ENCODE measurements around the gene ERI3.

The ERI3 gene

DNA sequence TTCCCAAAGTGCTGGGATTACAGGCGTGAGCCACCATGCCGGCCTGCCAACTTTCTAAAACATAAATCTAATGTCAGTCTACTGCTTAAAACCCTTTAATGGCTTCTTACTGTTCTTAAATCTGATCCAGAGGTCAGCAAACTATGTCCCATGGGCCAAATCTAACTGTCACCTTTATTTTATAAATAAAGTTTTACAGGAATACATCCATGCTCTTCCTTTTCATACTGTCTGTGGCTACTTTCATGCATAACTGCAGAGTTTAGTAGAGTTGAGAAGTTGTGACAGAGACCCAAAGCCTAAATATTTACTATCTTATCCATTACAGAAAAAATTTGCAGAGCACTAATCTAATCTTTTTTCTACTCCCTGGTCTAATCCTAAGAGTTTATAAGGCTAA lies 3.8 kb downstream of the ERI3 start:
- DNase-seq (ENCODE audit: low read depth in 3 of 3, low spot score in 1 of 3), result no peak

GRCh38 chr1:44348061-44348485 lies 7.0 kb downstream of the ERI3 start:
- DNase-seq (ENCODE audit: low read depth in 3 of 3, low spot score in 1 of 3), result no peak

- DNase-seq (ENCODE audit: low read depth in 3 of 3, low spot score in 1 of 3), result no peak
Observed at GRCh38 chr1:44347280-44347679, 7.8 kb downstream of the ERI3 start.

- DNase-seq (ENCODE audit: low read depth in 3 of 3, low spot score in 1 of 3), result no peak
Observed at GRCh38 chr1:44346878-44347277, 8.2 kb downstream of the ERI3 start.

DNA sequence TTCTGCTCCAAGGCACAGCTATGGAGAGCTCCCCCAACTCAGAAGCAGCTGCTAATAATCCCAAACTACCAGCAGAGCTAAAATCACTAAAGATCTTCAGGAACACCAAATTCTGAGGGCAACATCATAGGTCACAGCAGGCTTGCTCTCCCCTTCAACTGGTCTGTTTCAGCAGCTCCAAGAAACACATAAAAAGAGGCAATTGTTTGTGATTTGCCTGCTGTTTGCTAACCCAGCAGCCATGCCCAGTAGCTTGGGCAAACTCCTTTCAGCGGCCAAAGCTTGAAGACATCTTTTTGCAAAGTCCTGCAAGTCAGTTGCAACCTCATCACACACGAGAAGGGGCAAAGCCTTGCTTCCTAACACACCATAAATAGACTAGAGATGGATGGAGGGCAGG lies 8.9 kb downstream of the ERI3 start:
- no peak for DNase-seq (ENCODE audit: low read depth in 3 of 3, low spot score in 1 of 3)

DNA sequence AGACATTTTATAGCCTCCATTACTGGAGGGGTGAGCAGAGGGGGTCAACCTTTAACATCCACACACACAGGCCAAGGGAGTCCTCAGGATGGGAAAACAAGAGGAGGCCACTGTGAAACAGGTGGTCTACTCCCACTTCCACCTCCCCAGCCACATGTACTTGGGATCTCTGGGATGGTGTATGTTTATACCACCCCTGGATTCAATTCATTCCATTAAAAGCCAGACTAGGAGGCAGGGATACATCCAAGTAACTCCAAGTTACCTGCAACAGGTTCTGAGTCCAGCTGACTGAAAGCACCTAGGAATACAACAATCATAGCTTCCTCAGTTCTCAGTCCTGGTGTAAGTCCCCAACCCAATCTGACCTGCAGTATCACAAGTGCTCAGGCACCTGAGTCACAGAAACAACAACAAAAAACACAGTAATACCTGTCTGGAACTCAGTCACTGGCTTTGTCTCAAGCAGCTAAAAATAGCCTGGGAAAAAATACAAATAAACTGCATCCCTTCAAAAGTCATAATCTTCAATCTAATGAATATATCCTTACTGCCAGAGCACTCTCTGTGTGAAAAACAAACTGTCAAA lies 9.8 kb downstream of the ERI3 start:
- DNase-seq (ENCODE audit: low read depth in 3 of 3, low spot score in 1 of 3), result no peak

- no peak for DNase-seq (ENCODE audit: low read depth in 3 of 3, low spot score in 1 of 3)
Observed at GRCh38 chr1:44339731-44340130, 15.3 kb downstream of the ERI3 start.

GRCh38 chr1:44338136-44338535 lies 16.9 kb downstream of the ERI3 start:
- no peak for DNase-seq (ENCODE audit: low read depth in 3 of 3, low spot score in 1 of 3)

DNA sequence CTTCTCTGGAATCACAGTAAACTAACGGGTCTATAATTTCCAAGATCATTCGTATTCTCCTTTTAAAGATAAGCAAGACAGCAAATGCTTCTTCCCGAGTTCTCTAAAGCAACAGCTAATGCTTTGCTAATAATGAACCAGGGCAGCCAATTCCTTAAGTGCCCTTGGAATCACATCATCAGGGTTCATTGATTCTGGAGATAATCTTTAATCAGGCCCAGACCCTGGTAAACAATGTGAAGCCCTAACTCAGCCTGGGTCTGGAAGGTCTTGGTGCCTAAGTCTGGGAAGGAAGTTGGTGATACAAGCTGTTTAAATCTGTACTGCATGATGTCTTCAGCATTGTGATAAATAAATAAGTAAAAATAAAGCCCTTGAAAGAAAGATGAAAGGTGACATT lies 18.4 kb downstream of the ERI3 start:
- no peak for DNase-seq (ENCODE audit: low read depth in 3 of 3, low spot score in 1 of 3)

DNA sequence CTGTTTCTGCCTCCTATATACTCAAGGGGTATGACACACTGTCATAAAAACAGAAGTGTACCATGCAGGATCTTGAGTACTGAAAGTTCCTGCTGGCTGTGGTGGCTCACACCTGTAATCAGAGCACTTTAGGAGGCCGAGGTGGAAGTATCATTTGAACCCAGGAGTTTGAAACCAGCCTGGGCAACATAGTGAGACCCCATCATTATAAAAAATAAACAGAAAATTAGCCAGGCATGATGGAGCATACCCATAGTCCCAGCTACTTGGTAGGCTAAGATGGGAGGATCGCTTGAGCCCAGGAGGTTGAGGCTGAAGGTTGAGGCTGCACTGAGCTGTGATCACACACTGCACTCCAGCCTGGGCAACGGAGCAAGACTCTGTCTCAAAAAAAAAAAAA lies 20.1 kb downstream of the ERI3 start:
- no peak for DNase-seq (ENCODE audit: low read depth in 3 of 3, low spot score in 1 of 3)

DNA sequence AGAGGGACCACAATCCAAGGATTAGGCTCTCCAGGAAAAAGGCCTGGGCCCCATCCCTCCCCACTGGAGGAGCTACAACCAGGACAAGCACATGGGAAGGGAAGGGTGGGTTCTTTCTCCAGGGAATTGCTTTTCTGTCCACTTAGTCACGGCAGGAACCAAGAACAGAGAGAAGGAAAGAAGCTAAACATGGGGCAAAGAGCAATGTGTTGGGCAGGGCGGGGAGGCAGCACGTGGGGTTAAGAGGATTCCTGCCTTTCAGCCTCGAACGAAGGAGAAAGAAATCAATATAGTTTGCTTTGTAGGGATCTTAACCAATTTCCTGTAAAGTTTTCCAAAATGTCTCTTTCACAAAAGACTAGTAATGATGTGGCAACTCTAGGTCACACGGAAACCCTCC lies 21.7 kb downstream of the ERI3 start:
- DNase-seq (ENCODE audit: low read depth in 3 of 3, low spot score in 1 of 3), result no peak

DNA sequence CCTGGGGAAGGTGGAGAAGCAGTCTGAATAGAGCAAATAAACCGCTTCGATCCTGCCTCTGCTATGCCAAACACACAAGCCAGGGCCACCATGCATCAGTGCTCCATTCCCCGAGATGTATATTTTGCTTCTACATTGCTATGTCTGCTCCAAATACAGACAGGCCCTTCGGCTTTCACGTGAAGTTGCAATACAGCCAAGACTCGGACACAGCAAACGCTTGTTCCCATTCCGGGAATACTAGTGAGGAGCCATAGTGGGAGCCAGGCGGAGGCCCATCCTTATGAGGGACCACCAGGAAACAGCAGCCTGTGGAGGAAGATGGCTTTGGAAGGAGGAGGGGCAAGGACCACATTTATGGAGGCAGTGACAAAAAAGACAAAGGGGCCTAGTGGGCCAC lies 22.6 kb downstream of the ERI3 start:
- DNase-seq (ENCODE audit: low read depth in 3 of 3, low spot score in 1 of 3), result no peak

- no peak for DNase-seq (ENCODE audit: low read depth in 3 of 3, low spot score in 1 of 3)
Observed at GRCh38 chr1:44330935-44331334, 24.1 kb downstream of the ERI3 start.

DNA sequence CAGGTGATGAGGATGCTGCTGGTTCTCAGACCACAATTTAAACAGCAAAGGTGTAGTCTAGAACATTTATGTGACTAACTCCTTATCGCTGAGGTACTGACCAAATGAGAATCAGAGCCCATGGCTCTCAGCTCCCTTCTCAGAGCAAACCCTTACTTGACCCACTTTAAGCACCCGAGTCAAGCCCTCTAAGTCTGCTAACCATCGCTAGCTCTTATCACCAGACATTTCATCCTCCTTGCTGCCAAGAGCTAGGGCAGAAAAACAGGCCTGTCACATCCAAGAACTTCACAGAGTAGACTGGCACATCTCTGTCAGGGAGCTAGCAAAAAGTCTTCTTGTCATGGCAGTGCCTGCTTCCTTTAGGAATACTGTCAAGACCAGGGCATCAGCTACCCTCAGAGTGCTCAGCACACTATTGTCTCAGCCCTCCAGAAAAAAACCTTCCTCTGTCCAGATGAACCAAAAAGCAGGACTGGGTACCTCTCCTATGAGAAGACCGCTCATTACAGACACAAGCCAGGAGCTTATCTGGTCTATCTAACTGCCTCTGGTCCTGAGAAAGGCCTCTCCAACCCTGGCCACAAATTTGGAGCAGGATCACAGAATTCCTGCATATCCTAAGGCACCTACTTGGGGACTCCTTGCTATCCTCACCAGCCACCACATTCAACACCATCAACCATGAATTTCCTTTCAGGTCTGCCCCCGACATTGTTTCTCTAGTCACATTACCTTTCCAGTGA lies 26.2 kb downstream of the ERI3 start:
- DNase-seq (ENCODE audit: low read depth in 3 of 3, low spot score in 1 of 3), result no peak

DNA sequence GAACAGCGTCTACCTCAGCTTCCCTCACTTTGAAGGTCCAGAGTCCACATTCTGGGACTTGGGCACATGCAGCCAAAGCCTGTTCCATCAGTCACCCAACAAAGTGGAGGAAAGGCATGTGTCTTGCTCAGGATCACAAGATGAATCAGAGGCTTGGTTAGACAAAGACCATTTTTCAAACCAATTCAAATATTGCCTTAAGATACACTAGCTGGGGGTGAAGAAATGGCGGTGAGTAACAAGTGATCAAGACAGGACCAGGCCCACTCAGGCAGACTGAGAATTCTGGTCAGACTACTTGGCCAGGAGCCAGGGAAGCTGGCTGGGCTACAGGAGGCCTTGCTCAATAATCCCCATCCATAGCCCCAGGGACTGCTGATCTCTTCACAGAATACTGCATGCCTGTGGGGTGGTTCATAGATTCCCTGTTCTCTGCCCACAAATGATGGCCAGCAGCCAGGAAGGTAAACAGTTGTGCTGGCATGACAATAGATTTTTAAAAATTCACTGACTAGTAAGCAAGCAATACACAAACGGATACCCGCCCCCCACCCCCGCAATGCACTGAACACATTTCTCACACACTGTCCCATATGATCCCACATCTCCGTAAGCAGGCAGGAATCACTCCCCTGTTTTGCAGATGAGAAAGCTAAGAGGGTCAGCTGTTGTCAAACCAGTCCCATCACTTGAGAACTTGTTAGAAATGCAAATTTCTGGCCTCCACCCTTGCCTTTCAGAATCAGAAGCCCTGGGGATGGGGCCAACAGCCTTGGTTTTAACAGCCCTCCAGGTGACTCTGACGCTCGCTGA lies 27.2 kb downstream of the ERI3 start:
- DNase-seq (ENCODE audit: low read depth in 3 of 3, low spot score in 1 of 3), result no peak

GRCh38 chr1:44326821-44327465 lies 28.1 kb downstream of the ERI3 start:
- no peak for DNase-seq (ENCODE audit: low read depth in 3 of 3, low spot score in 1 of 3)

DNA sequence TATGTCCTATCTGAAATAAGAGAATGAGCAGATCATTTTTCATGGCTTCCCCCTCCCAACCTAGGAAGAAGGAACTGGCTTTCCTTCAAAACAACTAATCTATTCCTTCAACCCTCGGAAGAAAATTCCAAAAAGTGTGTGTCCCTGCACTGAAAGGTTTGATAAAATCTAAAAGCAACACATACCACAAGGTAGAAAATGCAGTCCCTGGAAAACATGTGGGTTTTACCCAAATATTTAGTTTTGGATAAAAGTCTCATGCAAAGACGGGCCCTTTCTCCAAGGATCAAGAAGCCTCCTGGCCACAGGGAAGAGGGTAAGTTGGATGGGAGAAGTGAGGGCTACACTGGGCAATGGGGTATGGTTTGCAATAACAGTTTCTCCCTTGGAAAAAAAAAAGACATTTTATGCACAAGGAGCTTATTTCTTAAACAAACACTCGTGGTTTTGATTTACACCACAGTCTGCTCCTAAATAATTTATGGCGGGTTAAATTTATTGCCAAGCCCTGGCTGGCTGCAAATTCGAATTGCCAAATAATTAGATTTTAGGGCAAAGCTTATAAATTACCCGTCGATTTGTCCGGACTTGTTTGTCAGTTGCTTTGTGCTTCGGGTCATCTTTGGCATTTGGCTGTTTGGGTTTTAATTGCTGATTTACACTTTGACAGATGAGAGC lies 28.9 kb downstream of the ERI3 start:
- DNase-seq (ENCODE audit: low read depth in 3 of 3, low spot score in 1 of 3), result no peak

GRCh38 chr1:44323947-44324346 lies 31.1 kb downstream of the ERI3 start:
- no peak for DNase-seq (ENCODE audit: low read depth in 3 of 3, low spot score in 1 of 3)

- no peak for DNase-seq (ENCODE audit: low read depth in 3 of 3, low spot score in 1 of 3)
Observed at GRCh38 chr1:44322367-44322766, 32.7 kb downstream of the ERI3 start.

DNA sequence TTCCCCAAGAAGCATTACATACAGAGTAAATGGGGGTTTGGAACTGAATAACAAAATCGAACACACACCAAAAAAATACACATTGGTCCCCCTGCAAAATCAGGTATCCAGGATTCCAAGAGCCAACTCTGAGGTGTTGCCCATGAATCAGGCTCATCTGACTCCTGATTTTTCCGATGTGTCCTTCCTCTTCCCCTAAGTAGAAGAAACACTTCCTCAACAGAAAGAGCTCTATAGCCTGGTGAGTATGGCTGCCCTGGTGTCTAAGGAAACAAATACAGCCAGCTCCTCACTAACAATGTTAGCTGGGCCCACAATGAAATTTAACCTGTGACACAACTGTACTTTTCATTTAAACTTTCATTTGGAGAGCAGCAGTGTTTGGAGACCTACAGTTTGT lies 33.6 kb downstream of the ERI3 start:
- DNase-seq (ENCODE audit: low read depth in 3 of 3, low spot score in 1 of 3), result no peak
